ENCODE data around the gene CHRNA5. TPM values are rescaled to one million over a fixed set of nuclear protein-coding genes. Genes with fewer than 3 reads are reported as not detected.

Gene CHRNA5
- total RNA-seq, 1 donor from 2014 or later = 4.4 TPM

DNA sequence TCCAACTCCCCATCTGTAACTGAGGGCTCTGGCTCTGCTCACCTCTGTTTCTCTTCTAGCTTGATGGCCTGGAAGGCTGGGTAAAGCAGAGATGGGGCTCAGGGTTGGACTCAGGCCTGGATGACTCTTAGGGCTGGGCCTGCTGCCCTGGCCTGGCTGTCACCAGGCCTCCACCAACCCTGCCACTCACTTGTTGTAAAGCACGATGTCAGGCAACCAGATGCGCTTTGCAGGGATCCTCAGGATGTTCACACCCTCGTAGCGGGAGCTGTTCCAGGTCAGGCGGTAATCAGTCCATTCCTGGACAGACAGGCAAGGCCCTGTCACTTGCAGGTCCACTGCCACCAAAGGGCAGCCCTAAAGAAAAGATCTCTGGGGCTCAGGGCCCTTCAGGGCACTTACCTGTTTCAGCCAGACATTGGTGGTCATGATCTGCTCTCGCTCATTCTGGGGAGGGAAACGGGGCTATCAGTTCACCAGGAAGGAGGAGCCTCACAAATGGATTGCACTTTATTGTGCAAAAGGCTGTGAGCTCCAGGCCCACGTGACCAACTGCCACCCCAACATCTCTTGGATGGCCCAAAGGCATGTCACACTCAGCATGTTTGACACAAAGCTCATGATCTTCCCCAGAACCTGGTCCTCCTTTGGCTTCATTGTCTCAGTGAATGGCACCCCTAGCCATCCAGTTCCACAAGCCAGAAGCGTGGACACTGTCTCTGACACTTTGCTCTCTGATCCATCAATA lies 65.7 kb downstream of the CHRNA5 start:
- ATAC-seq (no peak), DNase-seq (no peak)
- intact Hi-C loops (cut with micrococcal nuclease) = no loop called here

DNA sequence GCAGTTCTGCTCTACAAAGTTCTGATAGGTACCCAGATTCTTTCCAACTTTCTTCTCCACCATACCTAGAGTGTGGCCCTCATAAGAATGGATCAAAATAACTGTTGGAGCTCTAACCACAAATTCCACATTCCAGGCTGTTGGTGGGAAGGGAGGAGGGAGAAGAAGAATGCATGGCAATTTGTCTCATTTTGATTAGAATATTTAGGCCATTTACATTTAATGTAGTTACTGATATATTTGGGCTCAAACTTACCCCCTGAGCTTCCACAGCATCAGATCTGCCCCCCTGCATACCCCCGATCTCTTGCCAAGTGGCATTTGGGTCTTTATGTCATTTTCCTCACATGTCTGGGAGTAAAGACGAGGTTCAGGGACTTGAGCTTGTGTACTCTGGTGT lies 68.0 kb downstream of the CHRNA5 start:
- ATAC-seq = no peak
- intact Hi-C loops (cut with micrococcal nuclease) = no loop called here
- DNase-seq = no peak

DNA sequence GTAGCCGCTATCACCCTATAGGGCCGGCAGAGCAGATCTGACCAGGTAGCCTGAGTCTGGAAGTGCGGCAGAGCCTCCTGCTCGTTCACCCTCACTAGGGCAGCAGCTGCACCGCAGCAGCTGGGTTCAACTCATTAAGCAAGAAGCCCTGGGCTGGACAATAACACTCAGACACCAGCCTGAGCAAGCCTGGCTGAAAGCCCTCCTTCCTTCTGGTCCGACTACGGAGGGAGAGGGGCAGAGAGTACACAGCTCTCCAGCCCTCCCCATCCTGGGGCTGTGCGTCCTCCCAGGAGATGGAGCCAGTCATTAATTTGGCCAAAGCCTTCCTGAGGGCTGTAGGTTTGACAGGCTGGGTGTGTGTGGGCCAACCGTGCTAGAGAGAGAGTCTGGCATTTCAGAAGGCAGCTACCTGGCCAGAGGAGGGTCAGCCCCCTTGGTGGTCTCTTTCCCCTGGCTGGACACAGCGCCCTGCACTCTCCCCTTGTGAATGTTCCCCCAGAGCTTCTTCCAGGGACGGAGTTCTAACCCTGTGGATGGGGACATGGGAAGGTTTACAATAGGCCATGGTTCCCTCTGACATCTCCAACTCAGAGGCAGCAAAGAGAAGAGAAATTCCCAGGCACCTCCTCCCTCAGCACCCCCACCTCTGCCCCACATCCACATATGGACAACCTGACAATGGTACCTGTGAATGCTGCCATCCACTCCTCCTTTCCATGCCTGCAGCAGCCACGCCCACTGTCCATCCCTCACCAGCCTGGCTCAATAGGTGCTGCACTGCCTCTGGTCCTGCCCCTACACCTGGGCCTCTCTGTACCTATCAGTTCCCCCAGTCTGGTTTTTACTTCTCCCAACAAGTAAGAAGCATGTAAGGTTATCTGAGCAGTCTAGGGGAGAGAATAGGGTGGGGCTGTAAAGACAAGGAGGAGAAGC lies 69.2 kb downstream of the CHRNA5 start:
- ATAC-seq = no peak
- intact Hi-C loops (cut with micrococcal nuclease) = no loop called here
- DNase-seq = no peak

DNA sequence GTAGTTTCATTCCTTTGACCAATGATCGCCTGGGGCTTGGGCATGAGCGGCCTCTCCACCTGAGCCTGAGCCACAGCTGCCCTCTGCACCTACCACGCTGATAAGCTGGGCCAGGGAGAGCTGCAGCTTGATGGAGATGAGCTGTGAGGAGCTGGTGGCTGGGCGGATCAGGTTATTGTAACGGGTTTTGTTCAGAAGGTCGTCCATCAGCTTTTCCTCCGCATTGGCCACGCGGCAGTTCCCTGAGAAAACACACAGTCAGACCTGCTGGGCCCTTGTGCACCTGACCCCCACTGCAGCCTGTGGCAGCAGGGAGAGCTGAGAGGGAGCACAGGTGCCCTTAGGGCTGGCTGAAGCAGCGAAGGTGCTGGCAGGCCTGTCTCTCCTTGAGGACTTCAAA lies 70.0 kb downstream of the CHRNA5 start:
- intact Hi-C loops (cut with micrococcal nuclease) = no loop called here
- DNase-seq = no peak
- ATAC-seq = no peak

DNA sequence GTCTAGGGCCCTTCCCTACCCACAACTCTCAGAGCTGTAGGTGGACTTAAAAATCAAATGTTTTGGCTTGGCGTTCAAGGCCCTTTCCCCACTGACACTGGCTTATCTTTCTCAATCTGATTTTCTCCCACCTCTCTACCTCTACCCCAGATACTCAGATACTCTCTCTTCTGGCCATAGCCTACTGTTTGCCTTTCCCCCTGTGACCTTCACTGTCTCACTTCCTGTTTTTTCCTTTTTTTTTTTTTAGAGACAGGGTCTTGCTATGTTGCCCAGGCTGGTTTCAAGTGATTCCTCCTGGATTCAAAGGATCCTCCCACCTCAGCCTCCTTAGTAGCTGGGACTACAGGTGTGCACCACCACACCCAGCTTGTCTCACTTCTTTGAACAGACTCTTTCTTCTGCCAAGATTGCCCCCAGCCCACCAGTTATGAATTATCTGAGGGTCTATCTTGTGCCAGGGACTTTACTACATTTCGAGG lies 71.1 kb downstream of the CHRNA5 start:
- intact Hi-C loops (cut with micrococcal nuclease) = no loop called here
- ATAC-seq (no peak), DNase-seq (no peak)

DNA sequence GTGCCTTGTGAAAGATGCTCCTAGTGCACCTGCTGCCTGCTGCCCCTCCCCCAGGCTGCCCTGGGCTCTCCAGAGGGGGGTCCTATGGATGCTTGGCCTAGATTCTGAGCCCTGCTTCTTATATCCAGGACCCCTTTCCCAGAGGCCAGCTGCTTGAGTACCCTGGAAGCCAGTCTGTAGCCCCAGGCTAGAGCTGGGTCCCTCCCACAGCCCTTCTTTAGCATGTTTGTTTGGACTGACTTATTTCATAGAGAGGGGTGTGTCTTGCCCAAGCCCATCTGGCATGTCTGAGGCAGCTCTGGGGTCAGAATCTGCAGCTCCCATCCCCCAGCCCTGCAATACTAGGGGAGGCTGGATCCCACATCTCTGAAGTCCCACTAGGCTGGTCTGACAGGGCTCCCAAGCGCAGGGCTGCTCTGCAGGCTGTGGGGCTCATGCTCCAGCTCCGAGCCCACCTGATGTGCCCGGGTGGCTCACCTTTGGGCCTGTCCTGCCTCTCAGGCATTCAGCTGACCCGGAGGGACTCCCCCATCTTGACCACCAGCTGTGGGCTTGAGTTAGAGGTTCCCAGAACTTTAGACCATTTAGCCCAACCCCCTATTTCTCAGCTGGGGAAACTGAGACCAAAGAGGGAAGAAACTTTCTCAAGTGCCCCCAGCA lies 72.6 kb downstream of the CHRNA5 start:
- intact Hi-C loops (cut with micrococcal nuclease) = no loop called here
- no peak for DNase-seq
- ATAC-seq = no peak

DNA sequence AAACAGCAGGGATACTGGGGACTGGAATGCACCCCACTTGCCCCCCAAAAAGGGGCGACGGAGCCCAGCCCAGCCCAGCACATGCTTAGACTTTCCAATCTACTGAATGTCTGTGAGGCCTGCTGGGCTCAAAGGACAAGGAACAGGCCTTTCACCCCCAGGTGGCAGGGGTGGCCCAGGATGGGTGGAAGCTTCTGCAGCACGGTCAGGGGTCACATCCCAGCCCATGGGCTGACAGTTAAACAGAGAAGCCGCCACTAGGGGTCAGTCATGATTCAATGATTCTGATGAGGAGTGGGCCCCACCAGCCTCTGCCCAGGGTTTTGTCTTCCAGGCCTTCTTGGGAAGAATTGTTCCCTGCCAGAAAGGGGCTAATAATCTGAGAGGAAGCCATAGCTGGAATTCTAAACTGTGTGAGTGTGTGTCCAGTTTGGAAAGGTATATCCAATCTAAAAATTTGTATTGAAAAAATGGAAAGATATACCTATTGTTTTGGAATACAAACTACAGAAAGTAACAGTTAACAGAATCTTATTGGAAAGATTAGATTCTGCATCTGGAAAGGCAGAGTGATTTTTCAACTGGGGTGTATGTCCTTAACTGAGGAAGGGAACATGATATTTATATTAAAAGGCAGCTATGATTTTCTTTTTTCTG lies 73.5 kb downstream of the CHRNA5 start:
- ATAC-seq (peak; percentile 63), DNase-seq (no peak)
- intact Hi-C loops (cut with micrococcal nuclease) = no loop called here

DNA sequence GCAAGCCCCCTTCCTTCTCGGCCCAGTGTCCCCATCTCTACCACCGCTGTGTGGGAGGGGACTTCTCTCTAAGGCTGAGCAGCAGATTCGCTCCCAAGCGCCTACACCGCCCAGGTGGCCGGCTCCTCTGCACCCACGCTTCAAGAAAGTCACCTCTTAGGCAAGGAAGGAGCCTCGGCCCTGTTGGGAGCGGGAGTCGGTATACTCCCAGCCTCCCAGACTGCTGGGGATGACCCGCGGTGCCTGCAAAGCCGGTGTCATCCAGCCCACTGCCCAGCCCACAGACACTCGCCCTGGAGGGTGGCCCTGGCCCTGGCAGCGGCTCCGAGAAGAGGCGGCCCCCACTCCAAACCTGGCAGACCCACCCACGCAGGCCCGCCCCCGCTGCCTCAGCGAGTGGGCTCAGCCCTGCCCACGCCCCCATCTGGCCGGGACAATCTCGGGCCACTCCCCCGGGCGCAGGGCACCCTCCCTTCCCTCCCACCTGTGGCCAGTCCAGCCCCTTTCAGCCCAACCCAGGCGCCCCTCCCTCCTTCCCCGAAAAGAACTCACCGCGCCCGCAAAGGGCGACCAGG lies 75.3 kb downstream of the CHRNA5 start:
- DNase-seq (no peak), ATAC-seq (peak; percentile 43)
- intact Hi-C loops (cut with micrococcal nuclease) = loop anchor here (10.0 kb wide), 1 partner anchor 54 kb away; no protein-coding TSS in a partner anchor

DNA sequence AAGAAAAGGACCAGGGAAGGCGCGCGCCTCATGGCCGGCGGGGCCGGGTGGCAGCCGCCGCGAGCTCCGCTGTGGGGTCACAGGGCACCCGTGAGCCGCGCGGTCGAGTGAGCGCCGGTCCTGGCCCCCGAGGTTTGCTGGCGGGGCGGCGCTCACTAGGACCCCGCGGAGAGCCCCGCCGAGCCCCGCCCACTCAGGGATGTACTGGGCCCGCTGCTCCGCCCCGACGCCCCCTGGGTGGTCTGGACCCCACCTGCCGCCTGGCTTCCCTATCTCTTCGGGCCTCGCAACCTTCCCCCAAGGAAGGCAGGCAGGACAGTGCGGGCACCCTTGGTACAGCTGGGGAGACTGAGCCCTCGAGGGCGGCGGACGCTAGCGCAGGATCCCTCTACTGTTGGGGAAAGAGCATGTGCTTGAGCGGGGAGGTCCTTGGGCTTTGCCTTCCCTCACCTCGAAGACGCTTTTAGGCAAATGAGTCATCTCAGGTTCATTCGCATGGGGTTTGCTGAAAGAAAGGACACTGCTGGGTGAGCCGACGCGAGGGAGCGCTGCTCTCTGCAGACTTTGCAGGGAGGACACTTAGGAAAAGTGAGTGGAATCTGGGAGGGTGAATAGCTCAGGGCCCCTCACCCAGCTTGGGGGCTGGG lies 75.9 kb downstream of the CHRNA5 start, which contains the start of gene CHRNB4:
Gene CHRNB4 (minus strand): TSS at position 109 of the 647 bp plus-strand sequence. CDS start 77 bp downstream, at position 32.
- DNase-seq (no peak), ATAC-seq (peak; percentile 68)
- intact Hi-C loops (cut with micrococcal nuclease) = loop anchor here (10.0 kb wide), 1 partner anchor 54 kb away; no protein-coding TSS in a partner anchor

DNA sequence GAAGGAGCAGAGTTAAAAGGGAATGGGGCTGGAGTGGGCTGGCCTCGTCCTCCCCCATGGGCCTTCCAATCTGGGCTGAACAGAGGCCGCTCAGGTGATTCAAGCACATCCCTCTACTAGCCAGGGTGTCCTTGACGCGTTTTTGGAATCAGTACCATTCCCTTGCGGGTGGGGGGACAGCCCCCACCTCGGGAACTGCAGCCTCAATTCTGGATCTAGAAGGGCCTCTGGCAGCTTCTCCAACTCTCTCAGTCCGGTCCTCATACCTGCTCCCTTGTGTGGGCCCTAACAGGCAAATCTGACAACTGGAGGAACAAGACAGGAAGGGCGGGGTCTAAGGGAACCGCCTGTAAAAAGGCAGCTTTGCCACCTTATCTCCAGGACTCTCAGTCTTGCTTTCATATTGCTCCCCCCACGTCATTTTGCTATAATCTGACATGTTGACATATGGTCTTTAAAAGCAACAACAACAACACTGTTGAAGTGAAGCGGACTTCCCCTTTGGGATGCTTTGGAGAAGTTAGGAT lies 76.5 kb downstream of the CHRNA5 start:
- ATAC-seq (no peak), DNase-seq (no peak)
- intact Hi-C loops (cut with micrococcal nuclease) = loop anchor here (10.0 kb wide), 1 partner anchor 53 kb away; no protein-coding TSS in a partner anchor

DNA sequence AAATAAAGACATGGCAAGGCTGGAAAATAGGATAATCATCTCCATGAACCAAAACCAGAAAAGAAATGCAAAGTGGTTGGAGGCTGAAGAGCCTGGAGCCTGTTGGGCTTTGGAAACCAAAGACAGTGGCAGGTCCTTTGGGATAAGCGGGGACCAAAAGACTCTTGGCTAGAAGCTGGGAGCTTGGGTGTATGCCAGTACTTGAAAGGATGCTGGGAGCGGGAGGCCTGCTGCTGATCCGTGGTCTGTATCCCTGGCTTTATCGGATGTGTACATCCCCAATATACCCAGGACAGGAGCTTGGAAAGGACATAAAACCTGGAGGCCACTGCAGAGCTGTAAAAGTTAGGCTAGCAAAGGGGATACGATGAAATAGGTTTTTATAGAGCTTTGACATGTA lies 77.0 kb downstream of the CHRNA5 start:
- ATAC-seq (peak; percentile 26), DNase-seq (no peak)
- intact Hi-C loops (cut with micrococcal nuclease) = loop anchor here (10.0 kb wide), 1 partner anchor 52 kb away; no protein-coding TSS in a partner anchor

Other genes starting within 250 kb of the CHRNA5 start
- not detected for gene CRABP1, start 225.2 kb upstream of the CHRNA5 start, total RNA-seq
- gene IREB2, start 127.3 kb upstream of the CHRNA5 start, total RNA-seq = 25.2 TPM
- gene HYKK, start 57.9 kb upstream of the CHRNA5 start, total RNA-seq = 6.3 TPM
- 116 TPM for gene PSMA4, start 25.1 kb upstream of the CHRNA5 start, total RNA-seq
- gene CHRNA3, start 55.5 kb downstream of the CHRNA5 start, total RNA-seq = not detected
- not detected for gene CHRNB4, start 75.7 kb downstream of the CHRNA5 start, total RNA-seq
- 37.9 TPM for gene ADAMTS7, start 245.9 kb downstream of the CHRNA5 start, total RNA-seq